ENCODE measurements around the gene ADPRHL1. TPM values are rescaled to one million over a fixed set of nuclear protein-coding genes. Genes with fewer than 3 reads are reported as not detected.
A peak's percentile ranks its signal among the peaks of the same experiment; 100 is the strongest.

Gene ADPRHL1
- total RNA-seq, 1 experiment from 2014 or later: 3.9 TPM

GRCh38 chr13:113457510-113457909 lies 4.2 kb upstream of the ADPRHL1 start:
- Histone ChIP-seq H3K9me3 (ENCODE audit: low read depth, low read length, poor library complexity, severe bottlenecking) (no peaks in the 10 kb centered on the region), H3K4me1 (ENCODE audit: insufficient read depth, low read length, poor library complexity, severe bottlenecking) (peaks cover 35% of the 10 kb centered on the region), H3K27ac (ENCODE audit: low read depth, low read length, poor library complexity, severe bottlenecking) (peak overlapping the region; percentile 80), H3K4me3 (ENCODE audit: low read depth, low read length, poor library complexity, severe bottlenecking) (no peak overlapping the region), H3K36me3 (ENCODE audit: insufficient read depth, low read length, poor library complexity, severe bottlenecking) (peaks cover 30% of the 10 kb centered on the region), H3K27me3 (replicated peaks; ENCODE audit: insufficient read depth, low read depth, low read length, poor library complexity) (no peaks in the 10 kb centered on the region)
- CTCF ChIA-PET: interaction anchor here (0.6 to 2.4 kb wide), 2 partner anchors 31 to 104 kb away, joined by 3 to 20 read pairs; no protein-coding TSS in a partner anchor
- POLR2A ChIA-PET (ENCODE audit: low non-redundant PET): no interaction called here
- TF ChIP-seq CTCF (conservative IDR thresholded peaks at IDR 0.05; ENCODE audit: low read depth, low read length) (peak; percentile 43; the same call in 1 of the 2 replicates), EZH2 (IDR thresholded peaks at IDR 0.05; ENCODE audit: borderline replicate concordance, low read depth, low read length, poor library complexity, severe bottlenecking) (no peak)
- intact Hi-C loops (cut with micrococcal nuclease; ENCODE audit: unreplicated experiment): no loop called here
- no peak for DNase-seq (ENCODE audit: low spot score)
- no TSS peak for BruUV-seq (replicated peaks)

GRCh38 chr13:113456116-113456702 lies 2.9 kb upstream of the ADPRHL1 start:
- no peak for DNase-seq (ENCODE audit: low spot score)
- intact Hi-C loops (cut with micrococcal nuclease; ENCODE audit: unreplicated experiment): no loop called here
- H3K4me3 ChIP-seq (ENCODE audit: low read depth, low read length, poor library complexity, severe bottlenecking): no peak overlapping the region
- ChIA-PET POLR2A (ENCODE audit: low non-redundant PET) (no interaction called here), CTCF (no interaction called here)
- no peaks in the 10 kb centered on the region for H3K27me3 ChIP-seq (replicated peaks; ENCODE audit: insufficient read depth, low read depth, low read length, poor library complexity)
- H3K27ac ChIP-seq (ENCODE audit: low read depth, low read length, poor library complexity, severe bottlenecking): no peak overlapping the region
- TF ChIP-seq EZH2 (IDR thresholded peaks at IDR 0.05; ENCODE audit: borderline replicate concordance, low read depth, low read length, poor library complexity, severe bottlenecking) (no peak), CTCF (conservative IDR thresholded peaks at IDR 0.05; ENCODE audit: low read depth, low read length) (no peak)
- no peaks in the 10 kb centered on the region for H3K9me3 ChIP-seq (ENCODE audit: low read depth, low read length, poor library complexity, severe bottlenecking)
- peaks cover 30% of the 10 kb centered on the region for H3K36me3 ChIP-seq (ENCODE audit: insufficient read depth, low read length, poor library complexity, severe bottlenecking)
- BruUV-seq (replicated peaks): no TSS peak
- peaks cover 35% of the 10 kb centered on the region for H3K4me1 ChIP-seq (ENCODE audit: insufficient read depth, low read length, poor library complexity, severe bottlenecking)

- POLR2A ChIA-PET (ENCODE audit: low non-redundant PET): no interaction called here
- CTCF ChIA-PET: no interaction called here
- H3K4me3 ChIP-seq (ENCODE audit: low read depth, low read length, poor library complexity, severe bottlenecking): no peak overlapping the region
- H3K36me3 ChIP-seq (ENCODE audit: insufficient read depth, low read length, poor library complexity, severe bottlenecking): peaks cover 21% of the 10 kb centered on the region
- H3K27ac ChIP-seq (ENCODE audit: low read depth, low read length, poor library complexity, severe bottlenecking): peak overlapping the region; percentile 13
- TF ChIP-seq EZH2 (IDR thresholded peaks at IDR 0.05; ENCODE audit: borderline replicate concordance, low read depth, low read length, poor library complexity, severe bottlenecking): no peak
- TF ChIP-seq CTCF (conservative IDR thresholded peaks at IDR 0.05; ENCODE audit: low read depth, low read length): no peak
- no peak for DNase-seq (ENCODE audit: low spot score)
- BruUV-seq (replicated peaks): no TSS peak
- no peaks in the 10 kb centered on the region for H3K9me3 ChIP-seq (ENCODE audit: low read depth, low read length, poor library complexity, severe bottlenecking)
- intact Hi-C loops (cut with micrococcal nuclease; ENCODE audit: unreplicated experiment): no loop called here
- peaks cover 35% of the 10 kb centered on the region for H3K4me1 ChIP-seq (ENCODE audit: insufficient read depth, low read length, poor library complexity, severe bottlenecking)
- H3K27me3 ChIP-seq (replicated peaks; ENCODE audit: insufficient read depth, low read depth, low read length, poor library complexity): no peaks in the 10 kb centered on the region
These were observed 2.1 kb upstream of the ADPRHL1 start for GRCh38 chr13:113455384-113455783.
